Ascending aorta (tissue), 2 donors: ENCODE measurements around the gene SCO1. TPM values are rescaled to one million over a fixed set of nuclear protein-coding genes. Genes with fewer than 3 reads are reported as not detected.

Experiments
- DNase-seq, 2 donors: peaks; one replicate each; pipeline ENCODE4 v3.0.0-alpha.2; 2019; ENCODE audit warnings: low spot score in 2 of 2
- H3K27ac ChIP-seq, 2 donors: fragments of 200-600 bp; sonication (generic); one replicate each; pipeline ENCODE4 v1.5.1; 2016 to 2017; ENCODE audit warnings: mild to moderate bottlenecking in 1 of 2
- H3K27me3 ChIP-seq: fragments of 200-600 bp; sonication (generic); one replicate; pipeline ENCODE4 v1.5.1; 2017
- H3K36me3 ChIP-seq, 2 donors: fragments of 200-600 bp; sonication (generic); one replicate each; pipeline ENCODE4 v1.5.1; 2016
- H3K4me1 ChIP-seq, 2 donors: fragments of 200-600 bp; sonication (generic); one replicate each; pipeline ENCODE4 v1.5.1; 2016 to 2017; ENCODE audit warnings: mild to moderate bottlenecking in 1 of 2
- H3K4me3 ChIP-seq, 2 donors: fragments of 200-600 bp; sonication (generic); one replicate each; pipeline ENCODE4 v1.5.1; 2016 to 2017; ENCODE audit warnings: mild to moderate bottlenecking in 1 of 2
- H3K9me3 ChIP-seq, 2 donors: fragments of 200-600 bp; sonication (generic); one replicate each; pipeline ENCODE4 v1.5.1; 2016
- CTCF ChIP-seq, 3 experiments: fragments of 200-600 bp in 2 of 3; fragments of 450-650 bp in 1 of 3; sonication (generic) in 2 of 3; IDR thresholded peaks; one replicate each; pipeline ENCODE4 v1.5.1; 2016 to 2019; ENCODE audit warnings: antibody characterized with exemption in 3 of 3, mild to moderate bottlenecking in 1 of 3, moderate library complexity in 1 of 3
- intact Hi-C: fragments of 100-400 bp; cut with DNase I; formaldehyde crosslinking; loops from one replicate; pipeline ENCODE4 v1.15.1; 2023
- total RNA-seq: library from RNA; depleted of rRNA; stranded (reverse); fragments of >200 nt; gene quantifications from one replicate; pipeline ENCODE4 v1.1.0, GENCODE V29; 2016

SCO1 gene
- total RNA-seq, 1 donor from 2014 or later, result 173 TPM

- no peaks in the 10 kb centered on the region for H3K9me3 ChIP-seq
- no peak for DNase-seq
- peak overlapping the region; percentile 54 to 76 for H3K27ac ChIP-seq
- H3K4me3 ChIP-seq, result no peak overlapping the region
- TF ChIP-seq CTCF (IDR thresholded peaks at IDR 0.05), result no peak
- intact Hi-C loops, result loop anchor here (2.0 kb wide), 2 partner anchors 15 to 35 kb away; partner anchors contain the start of genes ADPRM and SCO1
- H3K36me3 ChIP-seq, result peaks cover 30 to 52% of the 10 kb centered on the region in 2 donors
- no peaks in the 10 kb centered on the region for H3K27me3 ChIP-seq
- peaks cover 8 to 10% of the 10 kb centered on the region in 2 donors for H3K4me1 ChIP-seq
Observed at GRCh38 chr17:10681866-10682446, 15.4 kb downstream of the SCO1 start.

- Histone ChIP-seq H3K27ac (no peak overlapping the region), H3K9me3 (no peaks in the 10 kb centered on the region), H3K4me1 (no peaks in the 10 kb centered on the region), H3K27me3 (no peaks in the 10 kb centered on the region), H3K36me3 (peaks cover 10 to 42% of the 10 kb centered on the region in 2 donors), H3K4me3 (no peak overlapping the region)
- TF ChIP-seq CTCF (IDR thresholded peaks at IDR 0.05), result no peak
- no peak for DNase-seq
- intact Hi-C loops, result no loop called here
Observed at GRCh38 chr17:10674704-10675103, 22.6 kb downstream of the SCO1 start.

GRCh38 chr17:10673312-10673711 is 24.0 kb downstream of the SCO1 start:
- Histone ChIP-seq H3K27me3 (no peaks in the 10 kb centered on the region), H3K9me3 (no peaks in the 10 kb centered on the region), H3K27ac (no peak overlapping the region), H3K4me1 (peaks cover 0 to 3% of the 10 kb centered on the region in 2 donors), H3K36me3 (peaks cover 8 to 34% of the 10 kb centered on the region in 2 donors), H3K4me3 (no peak overlapping the region)
- intact Hi-C loops, result no loop called here
- no peak for TF ChIP-seq CTCF (IDR thresholded peaks at IDR 0.05)
- DNase-seq, result no peak

DNA sequence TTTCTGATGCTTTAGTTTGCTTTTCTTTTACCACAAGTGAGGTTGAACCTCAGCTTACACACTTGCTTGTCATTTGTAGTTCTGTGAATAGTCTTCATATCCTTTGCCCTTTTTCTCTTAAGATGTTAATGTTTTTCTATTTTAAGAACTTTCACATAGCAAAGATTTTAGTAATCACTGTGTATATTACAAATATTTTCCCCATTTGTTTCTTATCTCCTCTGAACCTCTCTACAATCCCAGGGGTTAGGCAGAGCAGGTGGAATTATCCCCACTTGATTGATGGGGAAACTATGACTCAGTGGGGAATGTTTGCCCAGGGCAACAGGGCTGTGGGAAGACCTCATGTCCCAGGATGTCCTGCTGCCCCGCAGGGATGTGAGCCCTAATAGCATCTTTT is 28.6 kb downstream of the SCO1 start:
- intact Hi-C loops, result no loop called here
- H3K4me3 ChIP-seq, result no peak overlapping the region
- TF ChIP-seq CTCF (IDR thresholded peaks at IDR 0.05), result no peak
- no peaks in the 10 kb centered on the region for H3K27me3 ChIP-seq
- peaks cover 0 to 3% of the 10 kb centered on the region in 2 donors for H3K4me1 ChIP-seq
- peak overlapping the region; percentile 29 to 39 for H3K27ac ChIP-seq
- no peaks in the 10 kb centered on the region for H3K9me3 ChIP-seq
- no peak for DNase-seq
- H3K36me3 ChIP-seq, result no peaks in the 10 kb centered on the region

DNA sequence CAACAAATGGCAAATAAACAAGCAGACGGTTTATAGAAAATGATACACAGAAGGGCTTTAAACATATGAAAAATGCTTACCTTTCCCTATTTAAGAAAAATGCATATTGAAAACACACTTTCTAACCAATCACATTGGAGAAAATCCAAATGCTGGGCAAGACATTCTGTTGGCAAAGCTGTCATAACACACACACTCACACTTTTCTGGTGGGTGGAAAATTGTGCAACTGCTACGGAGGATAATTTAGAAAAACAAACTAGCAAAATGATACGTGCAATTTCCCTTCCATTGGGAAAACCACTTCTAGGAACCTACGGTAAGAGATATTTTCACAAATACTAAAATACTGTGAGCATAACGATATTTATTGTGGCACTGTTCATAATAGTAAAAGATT is 30.4 kb downstream of the SCO1 start:
- Histone ChIP-seq H3K9me3 (no peaks in the 10 kb centered on the region), H3K36me3 (no peaks in the 10 kb centered on the region), H3K4me1 (peaks cover 0 to 3% of the 10 kb centered on the region in 2 donors), H3K4me3 (no peak overlapping the region), H3K27me3 (no peaks in the 10 kb centered on the region), H3K27ac (no peak overlapping the region)
- intact Hi-C loops, result no loop called here
- TF ChIP-seq CTCF (IDR thresholded peaks at IDR 0.05), result no peak
- DNase-seq, result no peak

DNA sequence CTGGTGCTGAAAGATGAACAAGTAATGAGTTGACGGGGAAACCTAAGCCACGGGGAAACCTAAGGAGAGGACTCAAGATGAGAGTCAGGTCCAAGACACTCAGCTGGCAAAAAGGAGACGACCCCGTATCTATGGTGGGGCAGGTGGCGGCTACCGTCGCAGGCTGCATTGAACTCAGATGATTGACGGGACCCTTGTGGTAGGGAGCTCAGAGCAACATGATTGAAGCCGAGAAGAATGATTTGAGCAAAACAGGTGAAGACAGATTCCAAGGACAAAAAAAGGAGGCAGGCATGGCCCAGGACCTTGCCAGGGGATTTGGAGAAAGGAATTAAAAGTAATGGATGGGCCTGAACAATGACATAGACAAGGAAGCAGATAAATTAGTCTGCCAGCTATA is 32.8 kb downstream of the SCO1 start:
- no peaks in the 10 kb centered on the region for H3K36me3 ChIP-seq
- no peak overlapping the region for H3K4me3 ChIP-seq
- H3K4me1 ChIP-seq, result peaks cover 0 to 3% of the 10 kb centered on the region in 2 donors
- intact Hi-C loops, result no loop called here
- no peaks in the 10 kb centered on the region for H3K9me3 ChIP-seq
- H3K27ac ChIP-seq, result no peak overlapping the region
- DNase-seq, result peak in 1 of 2 donors; percentile 13
- no peaks in the 10 kb centered on the region for H3K27me3 ChIP-seq
- no peak for TF ChIP-seq CTCF (IDR thresholded peaks at IDR 0.05)
